Ishikawa (cell line): Measurements from ENCODE around the gene CTXN1.

Source experiments
- EGR1 ChIP-seq: IDR thresholded peaks from 2 replicates; pipeline ENCODE4 v1.6.1; 2012
- EP300 ChIP-seq: IDR thresholded peaks from 2 replicates; pipeline ENCODE4 v1.6.1; 2012; ENCODE audit warnings: borderline replicate concordance
- FOXM1 ChIP-seq: IDR thresholded peaks from 2 replicates; pipeline ENCODE4 v1.6.1; 2012; ENCODE audit warnings: low read depth, borderline replicate concordance
- MAX ChIP-seq: IDR thresholded peaks from 2 replicates; pipeline ENCODE4 v1.6.1; 2012
- RAD21 ChIP-seq: IDR thresholded peaks from 2 replicates; pipeline ENCODE4 v1.6.1; 2012; ENCODE audit warnings: low read depth
- REST ChIP-seq: IDR thresholded peaks from 2 replicates; pipeline ENCODE4 v1.6.1; 2012; ENCODE audit warnings: low read depth, mild to moderate bottlenecking
- TAF1 ChIP-seq: IDR thresholded peaks from 2 replicates; pipeline ENCODE4 v1.6.1; 2012; ENCODE audit warnings: low read depth, mild to moderate bottlenecking
- TCF12 ChIP-seq: IDR thresholded peaks from 2 replicates; pipeline ENCODE4 v1.6.1; 2012; ENCODE audit warnings: low read depth
- TEAD4 ChIP-seq: IDR thresholded peaks from 2 replicates; pipeline ENCODE4 v1.6.1; 2012
- YY1 ChIP-seq: IDR thresholded peaks from 2 replicates; pipeline ENCODE4 v1.6.1; 2012; ENCODE audit warnings: low read depth
- TF ChIP-seq, protein P1 (sequence below): IDR thresholded peaks from 2 replicates; pipeline ENCODE4 v1.6.1; 2012

GRCh38 chr19:7928741-7929701 is 3.1 kb upstream of the CTXN1 start:
- TF ChIP-seq RAD21 (peak; percentile 15; the same call in 1 of the 2 replicates), YY1 (no peak), FOXM1 (no peak), EGR1 (no peak), EP300 (no peak), TAF1 (no peak), MAX (no peak), TCF12 (no peak), REST (no peak), TEAD4 (no peak)
- TF ChIP-seq, protein P1, sequence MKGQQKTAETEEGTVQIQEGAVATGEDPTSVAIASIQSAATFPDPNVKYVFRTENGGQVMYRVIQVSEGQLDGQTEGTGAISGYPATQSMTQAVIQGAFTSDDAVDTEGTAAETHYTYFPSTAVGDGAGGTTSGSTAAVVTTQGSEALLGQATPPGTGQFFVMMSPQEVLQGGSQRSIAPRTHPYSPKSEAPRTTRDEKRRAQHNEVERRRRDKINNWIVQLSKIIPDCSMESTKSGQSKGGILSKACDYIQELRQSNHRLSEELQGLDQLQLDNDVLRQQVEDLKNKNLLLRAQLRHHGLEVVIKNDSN: no peak
